HepG2 (cell line): ENCODE results near the gene FADD. TPM values are rescaled to one million over a fixed set of nuclear protein-coding genes. Genes with fewer than 3 reads are reported as not detected.
A peak's percentile ranks its signal among the peaks of the same experiment; 100 is the strongest.

Experiments
- CBFB ChIP-seq: sonication (generic); formaldehyde crosslinking; IDR thresholded peaks from 2 replicates; pipeline ENCODE4 v1.4.0; 2020; ENCODE audit warnings: missing genetic modification reagents
- CENPT ChIP-seq: sonication (generic); formaldehyde crosslinking; IDR thresholded peaks from 2 replicates; pipeline ENCODE4 v1.8.0; 2022; ENCODE audit warnings: low read depth, mild to moderate bottlenecking, moderate library complexity, missing genetic modification reagents
- HDAC1 ChIP-seq: sonication (generic); formaldehyde crosslinking; IDR thresholded peaks from 2 replicates; pipeline ENCODE4 v1.5.1; 2020; ENCODE audit warnings: mild to moderate bottlenecking, missing genetic modification reagents
- KAT2B ChIP-seq: fragments of 150-350 bp; IDR thresholded peaks from 2 replicates; pipeline ENCODE4 v1.6.1; 2014; ENCODE audit warnings: low read depth, low read length, borderline replicate concordance
- KLF12 ChIP-seq: sonication (generic); formaldehyde crosslinking; IDR thresholded peaks from 2 replicates; pipeline ENCODE4 v1.4.0; 2020; ENCODE audit warnings: missing genetic modification reagents, borderline replicate concordance
- MED1 ChIP-seq: sonication (generic); formaldehyde crosslinking; IDR thresholded peaks from 2 replicates; pipeline ENCODE4 v1.4.0; 2020; ENCODE audit warnings: missing genetic modification reagents
- NCOA2 ChIP-seq: sonication (generic); formaldehyde crosslinking; IDR thresholded peaks from 2 replicates; pipeline ENCODE4 v1.8.0; 2022; ENCODE audit warnings: inconsistent platforms
- NFIC ChIP-seq: IDR thresholded peaks from 2 replicates; pipeline ENCODE4 v1.6.1; 2012; ENCODE audit warnings: mild to moderate bottlenecking, low read length, inconsistent platforms
- NFKBIZ ChIP-seq: IDR thresholded peaks from 2 replicates; pipeline ENCODE4 v1.6.1; 2018; ENCODE audit warnings: missing genetic modification reagents, missing compliant biosample characterization
- NR3C1 ChIP-seq: sonication (generic); formaldehyde crosslinking; IDR thresholded peaks from 2 replicates; pipeline ENCODE4 v1.4.0; 2020; ENCODE audit warnings: missing genetic modification reagents
- PLRG1 ChIP-seq: fragments of 450-650 bp; conservative IDR thresholded peaks from 2 replicates; pipeline ENCODE4 v1.6.1; 2016
- RAD21 ChIP-seq: fragments of 450-650 bp; formaldehyde crosslinking; IDR thresholded peaks from 2 replicates; pipeline ENCODE4 v1.5.0; 2020; ENCODE audit warnings: mild to moderate bottlenecking
- REL ChIP-seq: sonication (generic); formaldehyde crosslinking; conservative IDR thresholded peaks from 2 replicates; pipeline ENCODE4 v1.8.0; 2022; ENCODE audit warnings: mild to moderate bottlenecking, missing genetic modification reagents, moderate library complexity
- ZFP1 ChIP-seq: IDR thresholded peaks from 2 replicates; pipeline ENCODE4 v1.6.1; 2016
- ZGPAT ChIP-seq: IDR thresholded peaks from 2 replicates; pipeline ENCODE4 v1.6.1; 2016; ENCODE audit warnings: mild to moderate bottlenecking
- ZNF205 ChIP-seq: IDR thresholded peaks from 2 replicates; pipeline ENCODE4 v1.6.1; 2018; ENCODE audit warnings: missing biosample characterization, missing genetic modification reagents
- ZNF224 ChIP-seq: sonication (generic); formaldehyde crosslinking; IDR thresholded peaks from 2 replicates; pipeline ENCODE4 v1.5.0; 2020; ENCODE audit warnings: mild to moderate bottlenecking, missing genetic modification reagents
- ZNF251 ChIP-seq: sonication (generic); formaldehyde crosslinking; IDR thresholded peaks from 2 replicates; pipeline ENCODE4 v1.9.0; 2021; ENCODE audit warnings: mild to moderate bottlenecking, missing genetic modification reagents
- ZNF317 ChIP-seq: sonication (generic); formaldehyde crosslinking; IDR thresholded peaks from 2 replicates; pipeline ENCODE4 v1.5.0; 2020; ENCODE audit warnings: mild to moderate bottlenecking, missing genetic modification reagents
- ZNF432 ChIP-seq: sonication (generic); formaldehyde crosslinking; IDR thresholded peaks from 2 replicates; pipeline ENCODE4 v1.5.0; 2020; ENCODE audit warnings: missing genetic modification reagents, mild to moderate bottlenecking, borderline replicate concordance
- ZNF609 ChIP-seq: sonication (generic); formaldehyde crosslinking; IDR thresholded peaks from 2 replicates; pipeline ENCODE4 v1.4.0; 2020; ENCODE audit warnings: mild to moderate bottlenecking, missing genetic modification reagents, borderline replicate concordance
- ZNF704 ChIP-seq: sonication (generic); formaldehyde crosslinking; IDR thresholded peaks from 2 replicates; pipeline ENCODE4 v1.8.1; 2023; ENCODE audit warnings: mild to moderate bottlenecking, inconsistent platforms, moderate library complexity, missing genetic modification reagents, borderline replicate concordance
- ZNF773 ChIP-seq: sonication (generic); formaldehyde crosslinking; IDR thresholded peaks from 2 replicates; pipeline ENCODE4 v1.4.0; 2020; ENCODE audit warnings: missing genetic modification reagents, borderline replicate concordance
- ZNF841 ChIP-seq: sonication (generic); formaldehyde crosslinking; IDR thresholded peaks from 2 replicates; pipeline ENCODE4 v1.8.1; 2023; ENCODE audit warnings: missing genetic modification reagents, borderline replicate concordance
- polyA plus RNA-seq, 8 experiments: library from polyadenylated mRNA; depleted of rRNA in 3 of 8; stranded (reverse) in 7 of 8; unstranded in 1 of 8; fragments of >200 nt; fragmentation: Illumina TruSeq in 4 of 8; extraction: Trizol in 4 of 8; gene quantifications; 2 replicates each; pipeline versions ENCODE4 v1.2.1 to v1.2.3, GENCODE V29; 2011 to 2016; ENCODE audit warnings: low read depth in 4 of 8, missing spikeins in 1 of 8, mixed read lengths in 1 of 8; ENCODE audit not compliant: insufficient read depth in 1 of 8
- total RNA-seq, 5 experiments: library from RNA; depleted of rRNA; stranded (reverse); fragments of >200 nt; fragmentation: Illumina TruSeq; extraction: Trizol; gene quantifications; 2 replicates each; pipeline ENCODE4 v1.2.3, GENCODE V29; 2016; ENCODE audit warnings: low read depth in 1 of 5

Gene FADD
- total and polyA plus RNA-seq, 2 of the 13 experiments (the other 11 are each of a cell fraction or from before 2014, with no cell fraction given): 14.2 to 22.2 TPM

GRCh38 chr11:70202920-70203750, at the start of gene FADD (continued):
- peak; percentile 81; the same call in 1 of the 2 replicates for TF ChIP-seq ZGPAT (CRISPR knock-in tag)
- TF ChIP-seq ZFP1 (CRISPR knock-in tag): no peak
- peak; percentile 20; the same call in 1 of the 2 replicates for TF ChIP-seq NCOA2
- no peak for TF ChIP-seq KAT2B
- no peak for TF ChIP-seq ZNF432 (CRISPR knock-in tag)
- no peak for TF ChIP-seq ZNF251 (CRISPR knock-in tag)
- TF ChIP-seq REL (CRISPR knock-in tag): peak; percentile 74
- no peak for TF ChIP-seq ZNF224
- TF ChIP-seq PLRG1: no peak
- TF ChIP-seq NFIC: no peak
- peak; percentile 64 for TF ChIP-seq HDAC1 (CRISPR knock-in tag)
- TF ChIP-seq KLF12 (CRISPR knock-in tag): peak; percentile 82; the same call in 1 of the 2 replicates
- TF ChIP-seq ZNF609 (CRISPR knock-in tag): no peak
- TF ChIP-seq ZNF773 (CRISPR knock-in tag): 0 out of 2 replicates have a peak, but pooled peaks have one; percentile 79
- TF ChIP-seq CBFB (CRISPR knock-in tag): no peak; the same call in 1 of the 2 replicates
- no peak for TF ChIP-seq CENPT (CRISPR knock-in tag)
- TF ChIP-seq ZNF841 (CRISPR knock-in tag): no peak
- TF ChIP-seq RAD21: no peak
- no peak for TF ChIP-seq ZNF317 (CRISPR knock-in tag)
- peak; percentile 3; the same call in 1 of the 2 replicates for TF ChIP-seq MED1 (CRISPR knock-in tag)
- peak; percentile 76; the same call in 1 of the 2 replicates for TF ChIP-seq ZNF704 (CRISPR knock-in tag)
- 0 out of 2 replicates have a peak, but pooled peaks have one; percentile 38 for TF ChIP-seq NFKBIZ (CRISPR knock-in tag)
- TF ChIP-seq ZNF205 (CRISPR knock-in tag): 0 out of 2 replicates have a peak, but pooled peaks have one; percentile 10
- no peak for TF ChIP-seq NR3C1 (CRISPR knock-in tag)
